ENCODE data around the gene BABAM2. TPM values are rescaled to one million over a fixed set of nuclear protein-coding genes. Genes with fewer than 3 reads are reported as not detected.

The BABAM2 gene
- total RNA-seq, 4 donors from 2014 or later: 24.3 to 46.1 (median 44.5) TPM

DNA sequence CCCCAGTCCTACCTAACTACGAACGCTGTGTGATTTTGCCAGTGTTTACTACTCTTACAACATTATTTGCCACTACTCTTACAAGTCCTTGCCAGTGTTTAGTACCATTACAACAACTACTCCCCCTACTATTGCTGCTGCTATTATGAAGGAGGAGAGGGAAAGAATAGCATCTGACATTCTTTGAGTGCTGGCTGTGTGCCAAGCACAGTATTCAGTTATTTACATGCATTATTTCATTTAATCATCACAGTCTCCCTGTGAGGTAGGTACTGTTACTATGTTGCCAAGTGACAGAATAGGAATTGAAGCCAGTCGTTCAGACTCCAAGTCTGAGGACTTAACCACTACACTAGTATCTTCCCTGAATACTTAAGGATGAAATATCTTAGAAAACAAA is 316.2 kb downstream of the BABAM2 start:
- no peaks in the 10 kb centered on the region for H3K9me3 ChIP-seq
- peaks cover 0 to 4% (median 0%) of the 10 kb centered on the region in 4 donors for H3K4me1 ChIP-seq
- no peaks in the 10 kb centered on the region for H3K36me3 ChIP-seq
- 59 to 64% methylated on average over 3 of the region's 3 CpGs for WGBS, 2 donors
- DNase-seq (ENCODE audit: low spot score in 2 of 2): no peak
- no peak overlapping the region for H3K4me3 ChIP-seq
- no peak overlapping the region for H3K27ac ChIP-seq
- TF ChIP-seq, protein P1, sequence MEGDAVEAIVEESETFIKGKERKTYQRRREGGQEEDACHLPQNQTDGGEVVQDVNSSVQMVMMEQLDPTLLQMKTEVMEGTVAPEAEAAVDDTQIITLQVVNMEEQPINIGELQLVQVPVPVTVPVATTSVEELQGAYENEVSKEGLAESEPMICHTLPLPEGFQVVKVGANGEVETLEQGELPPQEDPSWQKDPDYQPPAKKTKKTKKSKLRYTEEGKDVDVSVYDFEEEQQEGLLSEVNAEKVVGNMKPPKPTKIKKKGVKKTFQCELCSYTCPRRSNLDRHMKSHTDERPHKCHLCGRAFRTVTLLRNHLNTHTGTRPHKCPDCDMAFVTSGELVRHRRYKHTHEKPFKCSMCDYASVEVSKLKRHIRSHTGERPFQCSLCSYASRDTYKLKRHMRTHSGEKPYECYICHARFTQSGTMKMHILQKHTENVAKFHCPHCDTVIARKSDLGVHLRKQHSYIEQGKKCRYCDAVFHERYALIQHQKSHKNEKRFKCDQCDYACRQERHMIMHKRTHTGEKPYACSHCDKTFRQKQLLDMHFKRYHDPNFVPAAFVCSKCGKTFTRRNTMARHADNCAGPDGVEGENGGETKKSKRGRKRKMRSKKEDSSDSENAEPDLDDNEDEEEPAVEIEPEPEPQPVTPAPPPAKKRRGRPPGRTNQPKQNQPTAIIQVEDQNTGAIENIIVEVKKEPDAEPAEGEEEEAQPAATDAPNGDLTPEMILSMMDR (IDR thresholded peaks at IDR 0.05): no peak
- TF ChIP-seq EP300 (IDR thresholded peaks at IDR 0.05) (no peak), POLR2A (IDR thresholded peaks at IDR 0.05) (no peak)
- H3K27me3 ChIP-seq: no peaks in the 10 kb centered on the region

GRCh38 chr2:28209261-28209691 is 318.7 kb downstream of the BABAM2 start:
- Histone ChIP-seq H3K36me3 (no peaks in the 10 kb centered on the region), H3K4me3 (no peak overlapping the region), H3K27me3 (no peaks in the 10 kb centered on the region), H3K27ac (peak overlapping the region in 1 of 4 donors; percentile 31), H3K9me3 (no peaks in the 10 kb centered on the region), H3K4me1 (peaks cover 0 to 4% (median 0%) of the 10 kb centered on the region in 4 donors)
- 84 to 86% methylated on average over 3 of the region's 3 CpGs for WGBS, 2 donors
- no peak for DNase-seq (ENCODE audit: low spot score in 2 of 2)
- no peak for TF ChIP-seq POLR2A (IDR thresholded peaks at IDR 0.05)
- TF ChIP-seq, protein P1 (IDR thresholded peaks at IDR 0.05): no peak
- no peak for TF ChIP-seq EP300 (IDR thresholded peaks at IDR 0.05)

DNA sequence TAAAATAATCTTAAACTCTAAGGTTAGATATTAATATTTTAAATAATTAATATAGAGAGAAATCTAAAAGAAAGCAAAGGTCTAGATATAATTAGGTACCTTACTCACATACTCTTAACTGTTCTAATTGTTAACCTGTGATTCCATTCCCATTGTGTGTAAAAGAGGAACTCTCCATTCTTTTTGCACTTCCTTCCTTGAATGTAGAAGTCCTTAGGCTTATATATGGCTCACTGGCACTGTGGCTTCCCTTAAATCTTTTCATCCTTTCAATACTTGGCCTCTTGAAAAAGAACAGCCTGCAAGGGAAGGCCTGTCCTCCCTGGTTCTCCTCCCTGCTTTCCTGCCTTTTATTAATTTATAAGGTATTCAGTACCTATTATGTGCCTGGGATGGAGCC is 319.3 kb downstream of the BABAM2 start:
- H3K27ac ChIP-seq: peak overlapping the region in 1 of 4 donors; percentile 31
- H3K27me3 ChIP-seq: no peaks in the 10 kb centered on the region
- no peaks in the 10 kb centered on the region for H3K36me3 ChIP-seq
- no peak overlapping the region for H3K4me3 ChIP-seq
- no peaks in the 10 kb centered on the region for H3K9me3 ChIP-seq
- peaks cover 0 to 4% (median 0%) of the 10 kb centered on the region in 4 donors for H3K4me1 ChIP-seq
- no peak for DNase-seq (ENCODE audit: low spot score in 2 of 2)
- no peak for TF ChIP-seq EP300 (IDR thresholded peaks at IDR 0.05)
- TF ChIP-seq, protein P1 (IDR thresholded peaks at IDR 0.05): no peak
- no peak for TF ChIP-seq POLR2A (IDR thresholded peaks at IDR 0.05)

DNA sequence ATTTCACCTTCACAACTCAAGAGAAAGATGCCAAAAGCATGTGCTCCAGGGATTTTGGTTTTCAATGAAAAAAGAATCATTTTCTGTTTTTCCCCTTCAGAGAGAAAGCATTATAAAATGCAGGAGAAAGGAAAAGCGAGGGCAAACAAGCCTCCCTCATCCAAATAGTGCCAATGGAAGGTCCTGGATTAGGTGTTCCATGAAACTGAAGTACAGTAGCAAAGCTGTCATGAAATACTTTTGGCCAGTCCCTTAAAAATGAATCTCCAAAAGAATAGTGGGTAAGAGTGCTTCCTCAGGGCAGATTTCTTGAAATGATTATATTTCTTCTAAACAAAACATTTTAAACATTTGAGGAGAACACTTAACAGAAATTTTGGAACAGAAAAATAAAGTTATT is 320.0 kb downstream of the BABAM2 start:
- no peaks in the 10 kb centered on the region for H3K9me3 ChIP-seq
- 89 to 90% methylated on average over 1 of the region's 1 CpG for WGBS, 2 donors
- no peak overlapping the region for H3K27ac ChIP-seq
- no peak overlapping the region for H3K4me3 ChIP-seq
- no peaks in the 10 kb centered on the region for H3K36me3 ChIP-seq
- no peak for TF ChIP-seq POLR2A (IDR thresholded peaks at IDR 0.05)
- TF ChIP-seq EP300 (IDR thresholded peaks at IDR 0.05): no peak
- TF ChIP-seq, protein P1 (IDR thresholded peaks at IDR 0.05): no peak
- no peak for DNase-seq (ENCODE audit: low spot score in 2 of 2)
- H3K4me1 ChIP-seq: peaks cover 0 to 4% (median 0%) of the 10 kb centered on the region in 4 donors
- no peaks in the 10 kb centered on the region for H3K27me3 ChIP-seq

GRCh38 chr2:28216331-28216730 is 325.8 kb downstream of the BABAM2 start:
- TF ChIP-seq EP300 (IDR thresholded peaks at IDR 0.05): no peak
- no peak for TF ChIP-seq POLR2A (IDR thresholded peaks at IDR 0.05)
- TF ChIP-seq, protein P1 (IDR thresholded peaks at IDR 0.05): no peak
- no peak for DNase-seq (ENCODE audit: low spot score in 2 of 2)
- WGBS, 2 donors: 55 to 68% methylated on average over 2 of the region's 2 CpGs
- H3K4me1 ChIP-seq: no peaks in the 10 kb centered on the region
- no peak overlapping the region for H3K4me3 ChIP-seq
- H3K36me3 ChIP-seq: no peaks in the 10 kb centered on the region
- H3K9me3 ChIP-seq: no peaks in the 10 kb centered on the region
- H3K27me3 ChIP-seq: no peaks in the 10 kb centered on the region
- H3K27ac ChIP-seq: no peak overlapping the region
